Dermis microvascular lymphatic vessel endothelial cell (primary cell): ENCODE measurements around the gene RIMBP2. TPM values are rescaled to one million over a fixed set of nuclear protein-coding genes. Genes with fewer than 3 reads are reported as not detected.

Source experiments
- DNase-seq, 2 donors: peaks; one replicate each; pipeline versions ENCODE4 v3.0.0 to v3.0.0-alpha.2; 2010; ENCODE audit warnings: low read depth in 2 of 2
- total RNA-seq: library from RNA; depleted of rRNA; stranded (reverse); fragments of >200 nt; gene quantifications from 2 replicates; pipeline ENCODE4 v1.2.1, GENCODE V29; 2014

The RIMBP2 gene
- total RNA-seq, 1 donor from 2014 or later: not detected

DNA sequence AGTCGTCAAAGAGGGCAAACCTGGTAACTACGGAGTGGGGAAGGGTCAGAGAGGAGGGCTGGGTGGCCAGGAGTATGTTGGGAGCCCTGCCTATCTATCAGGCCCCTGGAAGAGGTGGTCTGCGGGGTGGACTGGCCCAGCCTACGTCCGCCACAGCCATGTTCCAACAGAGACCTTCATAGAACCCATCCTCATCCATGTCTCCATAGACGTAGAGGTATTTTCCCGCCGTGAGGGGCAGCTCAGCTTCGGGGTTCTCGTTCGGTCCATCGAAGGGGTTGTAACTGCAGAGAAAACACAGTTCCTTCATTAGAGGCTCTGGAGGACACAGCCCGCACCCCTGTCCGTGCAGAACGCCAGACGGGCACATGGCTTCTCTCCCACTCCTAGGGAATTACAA lies 271.1 kb downstream of the RIMBP2 start:
- DNase-seq: no peak

DNA sequence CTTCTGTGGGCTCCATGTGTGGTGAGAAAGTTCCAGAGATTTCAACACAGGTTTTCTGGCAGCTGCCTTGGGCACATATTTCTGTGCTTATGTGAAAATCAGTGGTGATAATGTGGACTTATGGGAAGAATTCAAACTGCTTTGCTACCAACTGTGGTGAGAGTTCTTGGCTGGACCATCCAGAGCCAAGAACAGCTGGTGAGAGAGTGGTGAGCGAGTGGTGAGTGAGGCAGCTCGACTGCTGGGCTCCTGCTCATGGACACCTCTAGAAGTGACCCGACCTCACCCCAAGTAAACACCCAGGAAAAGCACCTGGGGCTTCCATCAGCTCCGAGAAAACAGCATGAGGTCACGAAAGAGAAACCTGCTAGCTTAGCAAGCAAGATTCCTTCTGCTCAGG lies 272.0 kb downstream of the RIMBP2 start:
- no peak for DNase-seq

DNA sequence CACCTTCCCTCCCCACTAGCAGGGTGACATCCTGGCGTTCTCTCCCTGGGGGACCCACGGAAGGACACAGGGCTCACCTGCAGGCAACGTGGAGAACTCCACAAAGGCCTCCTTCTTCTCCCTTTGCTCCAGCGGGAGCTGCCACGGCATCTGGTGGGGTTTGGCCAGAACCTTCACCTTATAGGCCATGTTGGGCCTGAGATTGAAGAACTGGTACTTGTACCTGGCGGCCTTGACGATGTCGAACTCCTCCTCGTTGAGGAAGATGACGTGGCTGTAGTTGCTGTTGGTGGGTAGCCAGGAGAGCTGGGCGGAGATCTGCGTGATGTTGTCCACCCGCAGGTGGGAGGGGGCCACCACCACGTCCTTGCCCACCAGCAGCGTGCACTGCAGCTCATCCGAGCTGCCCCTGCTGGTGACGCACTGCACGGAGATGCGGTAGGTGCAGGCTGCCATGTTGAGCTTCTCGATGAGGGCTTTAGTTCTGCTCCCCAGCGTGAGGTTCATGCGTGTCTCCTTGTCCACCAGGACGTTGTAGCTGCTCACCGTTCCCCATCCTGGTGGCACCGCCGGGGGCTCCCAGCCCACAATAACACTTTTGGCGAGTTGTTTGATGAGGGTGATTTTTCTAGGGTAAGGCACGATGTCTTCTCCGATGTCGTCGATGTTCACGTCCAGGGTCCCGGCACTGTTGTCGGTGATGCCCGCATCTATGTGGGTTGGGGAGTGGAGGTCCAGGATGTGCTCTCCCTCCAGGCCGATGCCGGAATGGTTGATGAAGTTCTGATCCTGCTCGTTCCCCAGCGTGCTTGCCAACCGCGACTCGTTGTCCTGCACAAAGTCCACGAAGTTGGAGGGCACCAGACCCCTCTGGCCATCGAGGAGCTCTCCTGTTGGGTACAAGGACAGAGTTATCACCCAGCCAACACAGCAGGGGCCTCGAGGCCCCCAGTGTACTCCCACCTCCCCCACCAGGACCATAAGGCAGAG lies 274.0 kb downstream of the RIMBP2 start:
- no peak for DNase-seq

DNA sequence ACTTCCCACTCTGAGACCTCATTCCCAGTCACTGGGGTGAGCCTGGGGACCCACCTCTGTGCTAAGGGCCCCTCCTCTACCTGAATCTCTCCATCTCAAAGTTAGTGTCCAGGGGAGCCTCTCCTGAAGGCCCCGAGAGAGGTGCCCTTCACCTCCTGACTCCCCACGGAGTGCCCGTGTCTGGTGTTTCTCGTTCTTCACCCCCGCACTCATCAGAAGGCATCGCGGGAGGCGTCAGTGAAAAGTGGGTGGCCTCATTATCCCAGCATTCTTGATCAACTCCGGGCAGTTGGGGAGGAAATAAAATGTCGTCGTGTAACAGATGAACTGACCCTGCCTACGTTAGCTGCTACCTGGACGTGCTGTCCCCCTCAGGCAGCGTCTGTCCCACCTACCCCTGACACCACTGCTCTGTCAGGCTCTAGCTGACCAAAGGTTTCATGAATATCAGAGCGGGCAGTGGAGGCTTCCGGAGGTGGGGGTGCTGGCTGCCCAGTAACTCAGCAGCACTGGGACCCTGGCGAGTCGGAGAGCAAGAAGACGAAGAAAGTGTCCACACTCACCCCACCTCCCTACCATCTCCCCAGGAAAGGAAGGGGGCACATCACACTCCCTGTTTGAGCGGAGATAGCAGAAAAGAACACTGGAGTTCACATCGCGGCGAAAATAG lies 275.6 kb downstream of the RIMBP2 start:
- DNase-seq: no peak

DNA sequence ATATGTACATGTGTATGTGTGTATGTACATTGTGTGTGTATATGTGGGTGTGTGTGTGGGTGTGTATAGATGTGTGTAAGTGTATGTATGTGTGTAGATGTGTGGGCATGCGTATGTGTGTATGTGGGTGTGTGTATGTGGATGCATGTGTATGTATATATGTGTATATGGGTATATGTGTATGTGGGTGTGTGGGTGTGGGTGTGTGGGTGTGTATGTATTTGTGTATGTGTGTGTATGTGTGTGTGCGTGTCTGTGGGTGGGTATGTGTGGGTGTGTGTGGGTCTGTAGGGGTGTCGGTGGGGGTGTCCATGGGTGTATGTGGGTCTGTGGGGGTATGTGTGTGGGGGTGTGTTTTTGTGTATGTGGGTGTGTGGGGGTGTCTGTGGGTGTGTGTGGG lies 276.8 kb downstream of the RIMBP2 start:
- DNase-seq: no peak

DNA sequence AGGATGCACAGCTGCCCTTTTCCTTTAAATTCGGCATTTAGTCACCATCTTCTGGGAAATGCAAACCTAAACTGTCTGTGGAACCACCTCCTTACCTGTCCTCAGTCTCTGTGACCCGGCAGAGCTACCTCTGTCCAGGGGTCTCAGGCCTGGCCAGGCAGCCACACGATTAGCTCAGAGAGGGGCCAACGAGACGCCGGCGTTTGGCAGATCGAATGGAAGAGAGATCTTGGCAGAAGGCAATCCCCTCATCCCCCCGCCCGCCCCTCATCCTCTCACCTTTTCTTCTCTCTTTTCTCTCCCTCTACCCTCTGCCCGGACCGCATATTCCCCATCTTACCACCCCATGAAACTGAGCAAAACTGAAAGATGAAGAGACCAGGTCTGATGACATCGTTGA lies 277.4 kb downstream of the RIMBP2 start:
- no peak for DNase-seq

DNA sequence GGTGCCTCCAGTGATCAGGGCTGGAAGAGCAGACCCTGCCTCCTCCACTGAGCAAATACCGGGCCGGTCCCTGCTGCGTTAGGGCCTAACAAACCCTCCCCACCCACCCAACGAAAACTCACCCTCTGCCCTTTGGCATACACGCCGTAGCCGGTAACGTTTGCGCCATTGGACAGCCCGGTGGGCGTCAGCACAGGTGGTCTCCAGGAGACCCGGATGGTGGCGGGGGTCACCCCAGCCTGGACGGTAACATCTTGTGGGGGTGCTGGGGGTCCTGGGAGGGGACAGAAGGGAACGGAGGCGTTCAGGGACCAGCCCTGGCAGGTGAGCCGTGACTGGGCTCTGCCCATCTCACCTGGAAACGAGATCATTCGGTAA lies 277.9 kb downstream of the RIMBP2 start:
- DNase-seq: no peak

DNA sequence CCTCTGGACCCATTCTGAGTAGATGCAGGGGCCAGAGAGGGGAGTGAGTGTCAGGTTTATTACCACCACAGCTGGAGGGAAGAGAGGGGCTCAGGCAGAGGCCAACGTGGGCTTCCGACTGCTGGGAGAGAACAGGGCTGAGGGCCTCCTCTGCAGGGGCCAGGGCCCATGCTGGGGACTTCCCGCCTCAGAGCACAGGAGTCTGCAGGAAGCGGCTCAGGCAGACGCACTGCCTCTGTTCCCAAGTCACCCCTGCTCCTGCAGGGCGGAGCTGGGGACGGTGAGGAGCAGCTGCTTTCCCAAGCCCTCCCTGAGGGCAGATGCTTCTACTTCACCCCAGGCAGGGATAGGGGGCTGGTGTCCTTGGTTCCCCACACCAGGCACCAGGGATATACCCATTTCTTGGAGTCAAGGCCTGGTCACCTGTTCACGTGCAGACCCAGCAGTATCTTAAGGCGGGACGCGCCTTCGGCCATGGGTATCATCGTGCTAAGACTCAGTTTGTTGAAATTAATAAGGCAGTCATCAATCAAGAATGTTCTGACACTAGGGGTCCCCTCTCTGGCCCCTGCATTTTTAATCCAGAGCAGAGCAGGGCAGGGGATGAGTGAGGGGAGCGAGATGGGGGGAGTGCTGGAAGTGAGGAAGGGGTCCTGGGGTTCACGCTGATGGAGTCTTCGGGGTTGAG lies 278.4 kb downstream of the RIMBP2 start:
- DNase-seq: no peak

DNA sequence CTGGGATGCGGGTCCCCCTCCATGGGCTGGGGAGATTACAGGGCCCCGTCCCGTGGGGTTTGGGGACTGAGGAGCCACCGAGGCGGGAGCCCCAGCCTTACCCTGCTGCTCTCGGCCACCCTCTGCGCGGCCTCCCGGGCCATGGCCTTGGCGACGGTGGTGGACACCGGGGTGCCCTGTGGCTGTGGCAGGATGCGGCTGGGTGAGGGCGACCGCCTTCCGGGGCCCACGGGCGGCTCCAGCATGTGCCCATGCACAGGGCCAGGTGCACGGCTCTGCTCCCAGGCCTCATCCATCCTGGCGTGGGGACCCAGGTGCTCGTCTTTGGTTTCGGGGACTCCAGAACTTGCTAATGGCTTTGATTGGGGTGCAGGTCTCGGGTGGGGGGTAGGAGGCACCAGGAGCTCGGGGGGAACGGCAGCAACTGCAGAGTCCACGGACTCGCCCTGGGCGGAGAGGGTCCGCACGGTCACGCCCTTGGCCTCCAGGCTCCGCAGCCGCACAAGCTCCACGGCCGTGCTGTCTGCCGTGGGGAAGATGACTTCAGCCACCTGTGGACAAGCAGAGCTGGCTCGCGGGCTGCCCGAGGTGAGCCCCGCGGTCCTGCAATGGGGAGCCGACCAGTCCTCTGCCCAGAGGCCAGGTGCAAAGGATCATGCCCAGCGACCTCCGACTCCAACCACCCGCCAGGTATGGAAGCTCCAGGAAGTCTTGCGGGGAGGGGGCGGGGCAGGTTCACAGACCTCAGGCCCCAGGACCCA lies 279.2 kb downstream of the RIMBP2 start:
- no peak for DNase-seq

DNA sequence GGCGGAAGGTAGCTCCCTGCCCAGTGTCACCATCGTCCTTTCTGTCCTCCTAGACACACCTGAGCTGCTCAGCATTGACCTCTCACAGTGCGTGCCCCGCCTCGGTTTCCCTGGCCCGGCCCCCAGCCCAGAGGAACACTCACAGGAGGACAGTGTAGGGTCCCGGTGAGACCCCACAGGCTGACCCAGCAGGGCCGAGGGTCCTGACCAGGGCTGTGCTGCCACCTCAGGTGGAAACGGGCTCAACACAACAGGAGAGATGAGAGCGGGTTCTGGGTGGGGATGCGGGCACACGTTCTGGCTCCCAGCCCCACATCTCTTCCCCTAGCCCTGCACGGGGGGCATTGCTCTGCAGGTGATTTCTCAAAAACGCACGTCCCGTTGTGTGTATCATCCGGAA lies 280.3 kb downstream of the RIMBP2 start:
- DNase-seq: no peak

DNA sequence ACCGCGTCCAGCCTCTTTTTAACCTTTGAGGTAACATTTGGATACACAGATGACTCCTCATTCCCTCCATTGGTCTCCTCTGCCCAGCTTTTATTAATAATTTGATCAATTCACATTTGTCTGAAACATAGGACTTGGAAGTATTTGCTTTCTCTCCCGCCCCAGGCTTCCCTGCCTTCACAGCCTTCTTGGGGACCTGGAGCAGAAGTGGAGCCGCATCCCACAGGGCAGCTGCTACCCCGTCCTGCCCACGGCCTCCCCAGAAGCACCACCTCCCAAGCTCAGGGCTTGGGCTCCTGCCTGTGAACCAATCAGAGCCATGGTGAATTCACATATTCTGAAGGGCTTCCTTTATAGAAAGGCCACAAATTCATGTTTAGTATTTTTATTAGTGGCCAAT lies 280.8 kb downstream of the RIMBP2 start:
- DNase-seq: no peak

DNA sequence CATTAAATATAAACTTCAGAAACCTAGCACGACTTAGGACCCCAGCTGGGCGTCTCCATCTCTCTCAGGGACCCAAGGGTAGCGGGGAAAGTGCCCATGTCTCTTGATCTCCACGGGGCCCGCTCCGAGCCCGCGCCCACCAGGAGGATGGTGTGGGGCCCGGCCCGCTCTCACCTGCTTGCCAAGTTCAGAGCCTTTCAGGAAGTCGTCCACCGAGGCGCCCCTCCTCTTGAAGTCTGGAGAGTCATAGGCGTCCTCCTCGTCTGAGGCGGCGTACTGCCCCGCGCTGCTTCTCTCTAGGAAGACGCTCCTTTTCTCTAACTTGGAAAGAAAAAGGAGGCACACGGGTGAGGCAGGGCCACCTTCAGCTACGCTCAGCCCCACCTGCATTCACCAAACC lies 281.5 kb downstream of the RIMBP2 start:
- DNase-seq: no peak

DNA sequence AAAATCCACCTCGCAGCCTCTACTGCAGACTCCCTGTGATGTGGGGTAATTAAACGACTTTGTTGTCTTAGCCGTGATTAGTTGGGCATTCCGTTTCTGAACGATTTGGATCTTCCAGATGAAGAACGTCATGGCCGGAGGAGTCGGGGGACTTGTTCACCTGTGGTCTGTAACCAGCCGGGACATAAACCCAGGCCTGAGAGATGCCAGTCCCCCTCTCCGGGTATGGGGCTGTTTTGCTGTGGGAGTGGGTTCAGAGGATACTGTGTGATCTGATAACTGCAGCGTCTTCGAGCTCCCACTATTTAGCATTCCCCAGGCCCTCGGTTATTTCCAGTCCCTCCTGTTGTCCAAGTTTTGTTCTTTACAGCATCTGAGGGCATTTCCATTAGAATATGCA lies 282.3 kb downstream of the RIMBP2 start:
- DNase-seq: no peak

DNA sequence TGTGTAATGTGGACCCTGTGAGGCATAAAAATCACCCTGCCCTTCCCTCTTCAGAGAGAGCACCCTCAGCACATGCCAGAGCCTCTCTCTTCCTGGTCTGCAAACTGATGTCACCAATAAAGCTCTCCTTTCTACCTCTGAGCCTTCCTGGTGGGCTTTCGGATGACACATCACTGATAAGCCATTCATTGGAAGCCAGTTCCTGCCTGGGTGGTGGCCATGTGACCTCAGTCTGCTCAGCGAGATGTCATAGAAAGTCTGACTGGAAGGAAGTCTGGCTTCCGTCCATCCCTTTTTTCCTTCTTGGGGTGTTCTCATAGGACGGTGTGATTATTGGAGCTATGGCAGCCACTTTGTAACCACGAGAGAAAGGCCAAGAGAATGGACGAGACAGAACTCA lies 282.7 kb downstream of the RIMBP2 start:
- DNase-seq: no peak

DNA sequence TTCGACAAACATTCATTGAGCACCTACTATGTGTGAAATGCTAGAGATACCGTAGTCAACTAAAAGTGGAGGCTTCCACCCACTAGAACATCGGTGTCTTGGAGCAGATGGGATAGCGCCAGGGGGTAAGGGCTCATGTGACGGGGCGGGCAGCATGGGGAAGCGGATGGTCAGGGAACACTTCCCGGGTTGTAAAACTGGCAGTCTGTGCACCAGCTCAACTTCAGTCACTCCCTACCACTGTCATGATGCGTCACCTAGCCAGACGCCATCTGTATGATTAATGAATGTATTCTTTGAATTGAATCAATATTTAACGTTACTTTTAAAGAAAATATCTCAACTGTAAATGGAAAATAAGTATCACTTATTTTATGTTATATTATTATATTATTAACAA lies 284.9 kb downstream of the RIMBP2 start:
- no peak for DNase-seq

DNA sequence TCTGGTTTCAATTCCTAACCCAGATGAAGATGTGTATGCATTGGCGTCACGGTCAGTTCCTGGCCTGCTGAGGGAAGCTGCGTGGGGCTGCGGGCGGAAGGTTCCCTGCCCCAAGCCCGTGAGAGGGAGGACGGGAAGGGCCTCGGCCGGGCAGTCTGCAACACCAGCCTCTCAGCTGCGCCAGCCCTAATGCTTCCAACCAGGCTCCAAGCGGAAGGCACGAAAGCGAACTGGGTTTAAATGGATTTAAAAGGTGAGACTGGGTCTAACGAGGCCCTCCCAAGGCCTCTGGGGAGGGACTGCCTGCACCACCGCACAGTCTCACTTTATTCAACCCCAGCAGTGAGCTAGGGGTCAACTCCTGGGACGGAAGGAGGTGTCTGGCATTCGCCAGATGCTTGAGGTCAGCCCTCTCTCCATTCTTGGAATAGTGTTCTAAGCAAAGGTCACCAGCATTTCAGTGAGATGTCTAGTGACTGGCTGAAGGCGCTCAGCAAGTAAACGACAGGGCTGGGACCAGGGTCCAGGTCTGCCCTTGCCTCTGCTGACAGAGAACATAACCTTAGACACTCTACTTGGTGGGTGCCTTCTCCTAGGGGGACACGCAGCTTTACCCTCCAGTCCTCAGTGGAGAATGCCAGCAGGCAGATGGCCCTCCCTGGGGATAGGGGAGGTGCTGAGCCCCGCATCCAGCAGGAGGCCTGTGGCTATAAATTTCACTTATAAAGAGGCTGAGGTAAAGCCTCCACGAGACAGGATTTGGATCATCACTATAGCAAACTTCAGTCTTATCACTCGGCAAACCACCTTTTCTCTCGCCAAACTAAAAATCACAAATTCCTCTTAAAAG lies 286.2 kb downstream of the RIMBP2 start:
- DNase-seq: no peak

DNA sequence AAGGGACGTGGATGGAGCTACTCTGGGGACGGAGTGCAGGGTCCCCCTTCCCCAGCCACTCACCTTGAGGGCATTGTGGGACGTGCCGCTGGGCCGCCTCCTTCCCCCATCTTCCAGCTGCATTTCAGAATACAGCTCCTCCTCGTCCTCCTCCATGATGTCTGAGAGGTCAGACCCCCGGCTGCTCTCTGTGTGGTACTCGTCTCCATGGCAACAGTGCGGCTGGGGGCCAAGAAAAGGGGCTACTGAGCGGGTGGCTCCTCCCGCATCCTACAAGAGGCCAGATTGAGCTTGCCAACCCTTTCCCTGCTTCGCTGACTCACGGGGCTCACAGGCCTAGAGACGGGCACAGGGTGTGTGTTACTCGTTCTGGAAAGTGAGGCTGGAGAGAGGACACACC lies 288.0 kb downstream of the RIMBP2 start:
- no peak for DNase-seq

DNA sequence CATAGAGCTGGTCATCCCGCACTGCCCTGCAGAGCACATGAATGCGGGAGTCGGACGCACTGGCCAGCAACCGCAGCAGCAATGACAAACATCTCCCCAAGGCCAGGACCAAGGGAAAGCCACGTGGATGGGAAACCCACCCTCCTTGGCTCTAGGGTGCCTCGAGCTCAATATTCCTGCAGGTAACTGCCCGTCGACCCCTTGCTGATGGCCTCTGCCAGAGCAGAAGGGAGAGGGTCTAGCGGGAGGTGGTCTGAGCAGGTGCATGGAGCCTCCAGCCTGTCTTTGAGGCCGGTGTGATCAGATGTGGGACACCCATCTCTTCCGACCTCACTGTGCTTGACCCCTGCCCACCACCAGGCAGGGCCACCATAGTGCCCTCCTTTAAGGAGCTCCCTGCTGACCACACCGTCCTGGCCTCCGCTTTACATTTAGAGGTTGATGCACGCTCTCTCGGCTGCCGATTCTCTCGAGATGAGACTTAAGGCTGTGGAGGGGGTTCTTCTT lies 288.7 kb downstream of the RIMBP2 start:
- no peak for DNase-seq

DNA sequence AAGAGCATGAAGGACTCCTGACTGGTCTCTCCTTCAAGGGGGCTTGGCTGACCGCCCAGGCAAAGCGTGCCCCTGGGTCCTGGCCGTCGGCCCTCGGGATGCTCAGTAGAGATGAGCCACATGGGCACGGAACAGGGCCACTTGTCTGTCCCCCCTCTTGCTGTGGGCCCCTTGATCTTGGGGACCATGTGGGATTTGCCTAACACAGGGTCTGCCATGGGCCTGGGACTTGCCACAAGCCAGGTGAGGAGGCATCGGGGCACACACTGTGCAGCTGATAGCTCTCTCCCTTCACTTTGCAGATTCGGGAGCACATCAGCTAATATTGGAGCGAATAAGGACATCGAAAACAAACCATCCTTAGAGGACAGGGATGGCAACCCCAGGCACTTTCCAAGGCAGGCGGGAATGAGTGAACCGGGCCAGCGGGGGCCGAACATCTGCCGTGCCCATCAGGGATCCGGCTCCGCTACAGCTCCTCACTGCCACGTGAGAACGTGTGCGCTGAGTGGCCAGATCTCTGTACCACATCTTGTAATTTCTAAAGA lies 290.3 kb downstream of the RIMBP2 start:
- DNase-seq: no peak
